Pancreas (tissue), 10 donors: Measurements from ENCODE around the gene FANCL. TPM values are rescaled to one million over a fixed set of nuclear protein-coding genes. Genes with fewer than 3 reads are reported as not detected.
"Not testable (repeated sequence)": the region's sequence is repeated elsewhere in the genome, so short reads cannot be mapped to it uniquely, and the experiment has no call there.

Experiments used
- ATAC-seq, 4 donors: fragments of 200-7000 bp; cut with Tn5 transposase; one replicate each; pipeline versions ENCODE4 v1.8.0 to v1.9.1; 2020; ENCODE audit warnings: mild to moderate bottlenecking in 4 of 4, moderate library complexity in 4 of 4
- DNase-seq, 6 donors: peaks; one replicate each; pipeline ENCODE4 v3.0.0-alpha.2; 2020
- FAIRE-seq: peaks from 2 replicates; lab custom pipeline; 2012; peaks lifted over from hg19 to GRCh38; lab: Jason Lieb, UNC
- H3K27ac ChIP-seq, 4 donors: fragments of 200-600 bp; sonication (generic); 1 replicate in 3 of 4; 2 replicates in 1 of 4; pipeline versions ENCODE4 v1.5.0 to v1.8.0; 2020
- H3K27me3 ChIP-seq, 4 donors: fragments of 200-600 bp; one replicate each; pipeline ENCODE4 v1.8.0; 2021
- H3K36me3 ChIP-seq, 3 donors: fragments of 200-600 bp; sonication (generic) in 1 of 3; one replicate each; pipeline versions ENCODE4 v1.5.0 to v1.8.0; 2020 to 2021
- H3K4me1 ChIP-seq, 3 donors: fragments of 200-600 bp; one replicate each; pipeline ENCODE4 v1.8.0; 2021
- H3K4me3 ChIP-seq, 4 donors: fragments of 200-600 bp; sonication (generic) in 2 of 4; one replicate each; pipeline versions ENCODE4 v1.5.0 to v1.8.0; 2020 to 2021
- H3K9me3 ChIP-seq, 4 donors: fragments of 200-600 bp; one replicate each; pipeline ENCODE4 v1.8.0; 2021
- WGBS, 2 donors: extraction: QIAGEN DNeasy Blood & Tissue Kit; methylation state at CpG; one replicate each; pipeline ENCODE4 v1.1.7; 2013; 5-methylcytosine and 5-hydroxymethylcytosine counted together
- intact Hi-C, 3 donors: fragments of 100-400 bp; cut with DNase I; formaldehyde crosslinking; loops; one replicate each; pipeline versions ENCODE4 v1.11.1 to v1.14.2; 2022
- polyA plus RNA-seq, 2 donors: library from polyadenylated mRNA; stranded (reverse); fragments of 200-250 nt; gene quantifications; one replicate each; pipeline ENCODE4 v1.2.3, GENCODE V29; 2013
- total RNA-seq, 6 donors: library from RNA; stranded (reverse); fragmentation: NEBNext Ultra II Directional in 4 of 6; extraction: Animal tissue kit (Norgen Biotek cat#: 25700) in 4 of 6; gene quantifications; one replicate each; pipeline versions ENCODE4 v1.2.1 to v1.2.4, GENCODE V29; 2021 to 2023
- TF ChIP-seq, protein P1 (sequence below), 4 donors: fragments of 200-600 bp; sonication (generic) in 3 of 4; IDR thresholded peaks; one replicate each; pipeline versions ENCODE4 v1.5.0 to v1.8.0; 2021; ENCODE audit warnings: antibody characterized with exemption in 4 of 4
- donor health status: healthy with polysubstance abuse.
- donor health status: DM: no; HTN: no; CAD: no; lungs with moderate emphysema.
- donor health status: DM: no; HTN: no; CAD: no.
- donor health status: control.
- donor health status: control.
- donor health status: Bipolar disorder and iron deficiency.
- donor health status: DM: yes; HTN: yes; CAD: no.
- donor health status: DM: no; HTN: no; CAD: no.
- donor health status: DM: no; HTN: no; CAD: no.
- donor health status: DM: yes; HTN: yes; CAD: no.

FANCL gene
- total and polyA plus RNA-seq, 8 donors: 9.0 to 25.8 (median 12.6) TPM

DNA sequence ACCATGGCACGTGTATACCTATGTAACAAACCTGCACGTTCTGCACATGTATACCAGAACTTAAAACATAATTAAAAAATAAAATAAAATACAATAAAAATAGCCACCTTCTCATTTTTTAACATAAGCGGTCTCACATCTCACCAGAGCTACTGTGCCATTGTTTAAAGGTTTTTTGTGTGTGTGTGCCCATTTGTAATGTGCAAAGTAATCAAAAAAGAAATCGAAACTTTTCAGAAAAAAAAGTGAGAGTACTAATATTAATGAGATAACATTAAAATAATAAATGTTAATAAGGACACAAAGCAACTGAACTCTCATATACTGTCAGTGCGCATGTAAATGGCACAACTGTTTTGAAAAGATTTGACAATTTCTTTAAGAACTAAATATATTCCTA, 60.5 kb downstream of the FANCL start:
- 97 to 98% methylated on average over 5 of the region's 5 CpGs for WGBS, 2 donors
- no peak overlapping the region for H3K27ac ChIP-seq
- H3K27me3 ChIP-seq: no peaks in the 10 kb centered on the region
- no peaks in the 10 kb centered on the region for H3K36me3 ChIP-seq
- FAIRE-seq: no peak
- H3K9me3 ChIP-seq: no peaks in the 10 kb centered on the region
- H3K4me1 ChIP-seq: no peaks in the 10 kb centered on the region
- intact Hi-C loops: no loop called here
- ATAC-seq: no peak
- TF ChIP-seq, protein P1, sequence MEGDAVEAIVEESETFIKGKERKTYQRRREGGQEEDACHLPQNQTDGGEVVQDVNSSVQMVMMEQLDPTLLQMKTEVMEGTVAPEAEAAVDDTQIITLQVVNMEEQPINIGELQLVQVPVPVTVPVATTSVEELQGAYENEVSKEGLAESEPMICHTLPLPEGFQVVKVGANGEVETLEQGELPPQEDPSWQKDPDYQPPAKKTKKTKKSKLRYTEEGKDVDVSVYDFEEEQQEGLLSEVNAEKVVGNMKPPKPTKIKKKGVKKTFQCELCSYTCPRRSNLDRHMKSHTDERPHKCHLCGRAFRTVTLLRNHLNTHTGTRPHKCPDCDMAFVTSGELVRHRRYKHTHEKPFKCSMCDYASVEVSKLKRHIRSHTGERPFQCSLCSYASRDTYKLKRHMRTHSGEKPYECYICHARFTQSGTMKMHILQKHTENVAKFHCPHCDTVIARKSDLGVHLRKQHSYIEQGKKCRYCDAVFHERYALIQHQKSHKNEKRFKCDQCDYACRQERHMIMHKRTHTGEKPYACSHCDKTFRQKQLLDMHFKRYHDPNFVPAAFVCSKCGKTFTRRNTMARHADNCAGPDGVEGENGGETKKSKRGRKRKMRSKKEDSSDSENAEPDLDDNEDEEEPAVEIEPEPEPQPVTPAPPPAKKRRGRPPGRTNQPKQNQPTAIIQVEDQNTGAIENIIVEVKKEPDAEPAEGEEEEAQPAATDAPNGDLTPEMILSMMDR (IDR thresholded peaks at IDR 0.05): no peak
- DNase-seq: no peak
- no peak overlapping the region for H3K4me3 ChIP-seq

DNA sequence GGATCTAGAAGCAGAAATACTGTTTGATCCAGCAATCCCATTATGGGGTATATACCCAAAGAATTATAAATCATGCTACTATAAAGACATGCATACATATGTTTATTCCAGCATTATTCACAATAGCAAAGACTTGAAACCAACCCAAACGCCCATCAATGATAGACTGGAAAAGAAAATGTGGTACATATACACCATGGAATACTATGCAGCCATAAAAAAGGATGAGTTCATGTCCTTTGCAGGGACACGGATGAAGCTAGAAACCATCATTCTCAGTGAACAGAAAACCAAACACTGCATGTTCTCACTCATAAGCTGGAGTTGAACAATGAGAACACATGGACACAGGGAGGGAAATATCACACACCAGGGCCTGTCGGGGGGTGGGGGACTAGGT, 61.0 kb downstream of the FANCL start:
- not testable (repeated sequence) for H3K27ac ChIP-seq, FAIRE-seq

DNA sequence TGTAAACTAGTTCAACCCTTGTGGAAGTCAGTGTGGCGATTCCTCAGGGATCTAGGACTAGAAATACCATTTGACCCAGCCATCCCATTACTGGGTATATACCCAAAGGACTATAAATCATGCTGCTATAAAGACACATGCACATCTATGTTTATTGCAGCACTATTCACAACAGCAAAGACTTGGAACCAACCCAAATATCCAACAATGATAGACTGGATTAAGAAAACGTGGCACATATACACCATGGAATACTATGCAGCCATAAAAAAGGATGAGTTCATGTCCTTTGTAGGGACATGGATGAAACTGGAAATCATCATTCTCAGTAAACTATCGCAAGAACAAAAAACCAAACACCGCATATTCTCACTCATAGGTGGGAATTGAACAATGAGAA, 63.9 kb downstream of the FANCL start:
- H3K4me1 ChIP-seq, H3K4me3 ChIP-seq, H3K27ac ChIP-seq, H3K9me3 ChIP-seq, H3K36me3 ChIP-seq, FAIRE-seq, DNase-seq, H3K27me3 ChIP-seq, ATAC-seq, intact Hi-C loops: not testable (repeated sequence)
- WGBS, 2 donors: 72 to 87% methylated on average over 2 of the region's 4 CpGs

More for the DNA sequence above, 61.0 kb downstream of the FANCL start:
- DNase-seq, H3K9me3 ChIP-seq, intact Hi-C loops, H3K4me3 ChIP-seq, H3K27me3 ChIP-seq, ATAC-seq, H3K36me3 ChIP-seq, H3K4me1 ChIP-seq: not testable (repeated sequence)
- 95 to 97% methylated on average over 3 of the region's 3 CpGs for WGBS, 2 donors

DNA sequence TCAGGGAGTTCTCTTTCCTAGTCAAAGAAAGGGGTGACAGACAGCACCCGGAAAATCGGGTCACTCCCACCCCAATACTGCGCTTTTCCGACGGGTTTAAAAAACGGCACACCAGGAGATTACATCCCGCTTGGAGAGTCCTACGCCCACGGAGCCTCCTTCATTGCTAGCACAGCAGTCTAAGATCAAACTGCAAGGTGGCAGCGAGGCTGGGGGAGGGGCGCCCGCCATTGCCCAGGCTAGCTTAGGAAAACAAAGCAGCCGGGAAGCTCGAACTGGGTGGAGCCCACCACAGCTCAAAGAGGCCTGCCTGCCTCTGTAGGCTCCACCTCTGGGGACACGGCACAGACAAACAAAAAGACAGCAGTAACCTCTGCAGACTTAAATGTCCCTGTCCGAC, 69.3 kb downstream of the FANCL start:
- DNase-seq: peak in 2 of 6 donors; percentile 6 to 12
- H3K9me3 ChIP-seq, H3K4me3 ChIP-seq, FAIRE-seq, H3K4me1 ChIP-seq, H3K36me3 ChIP-seq, ATAC-seq, H3K27ac ChIP-seq, H3K27me3 ChIP-seq, intact Hi-C loops: not testable (repeated sequence)
- WGBS, 2 donors: 95 to 96% methylated on average over 15 to 16 of the region's 16 CpGs

DNA sequence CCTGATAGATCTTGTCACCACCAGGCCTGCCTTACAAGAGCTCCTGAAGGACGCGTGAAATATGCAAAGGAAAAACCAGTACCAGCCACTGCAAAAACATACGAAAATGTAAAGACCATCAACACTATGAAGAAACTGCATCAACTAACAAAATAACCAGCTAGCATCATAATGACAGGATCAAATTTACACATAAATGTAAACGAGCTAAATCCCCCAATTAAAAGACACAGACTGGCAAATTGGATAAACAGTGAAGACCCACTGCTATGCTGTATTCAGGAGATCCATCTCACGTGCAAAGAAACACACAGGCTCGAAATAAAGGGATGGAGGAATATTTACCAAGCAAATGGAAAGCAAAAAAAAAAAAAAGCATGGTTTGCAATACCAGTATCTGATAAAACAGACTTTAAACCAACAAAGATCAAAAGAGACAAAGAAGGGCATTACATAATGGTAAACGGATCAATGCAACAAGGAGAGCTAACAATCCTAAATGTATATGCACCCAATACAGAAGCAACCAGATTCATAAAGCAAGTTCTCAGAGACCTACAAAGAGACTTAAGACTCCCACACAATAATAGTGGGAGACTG, 70.7 kb downstream of the FANCL start:
- H3K9me3 ChIP-seq, H3K27ac ChIP-seq, intact Hi-C loops, H3K4me3 ChIP-seq, H3K36me3 ChIP-seq, DNase-seq, H3K4me1 ChIP-seq, FAIRE-seq, H3K27me3 ChIP-seq, ATAC-seq: not testable (repeated sequence)
- 93 to 95% methylated on average over 7 of the region's 7 CpGs for WGBS, 2 donors

DNA sequence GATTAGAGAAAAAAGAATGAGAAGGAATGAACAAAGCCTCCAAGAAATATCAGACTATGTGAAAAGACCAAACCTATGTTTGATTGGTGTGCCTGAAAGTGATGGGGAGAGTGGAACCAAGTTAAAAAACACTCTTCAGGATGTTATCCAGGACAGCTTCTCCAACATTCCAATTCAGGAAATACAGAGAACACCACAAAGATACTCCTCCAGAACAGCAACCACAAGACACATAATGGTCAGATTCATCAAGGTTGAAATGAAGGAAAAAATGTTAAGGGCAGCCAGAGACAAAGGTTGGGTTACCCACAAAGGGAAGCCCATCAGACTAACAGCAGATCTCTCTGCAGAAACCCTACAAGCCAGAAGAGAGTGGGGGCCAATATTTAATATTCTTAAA, 71.3 kb downstream of the FANCL start:
- H3K9me3 ChIP-seq, H3K4me1 ChIP-seq, DNase-seq, FAIRE-seq, H3K4me3 ChIP-seq, intact Hi-C loops, H3K27me3 ChIP-seq, ATAC-seq, H3K36me3 ChIP-seq, H3K27ac ChIP-seq: not testable (repeated sequence)

GRCh38 chr2:58168130-58168529, 73.0 kb downstream of the FANCL start:
- peak in 2 of 6 donors; percentile 14 to 24 for DNase-seq
- ATAC-seq, H3K9me3 ChIP-seq, H3K36me3 ChIP-seq, H3K4me3 ChIP-seq, FAIRE-seq, H3K4me1 ChIP-seq, intact Hi-C loops, H3K27me3 ChIP-seq, H3K27ac ChIP-seq: not testable (repeated sequence)
- WGBS, 2 donors: 96 to 97% methylated on average over 6 of the region's 6 CpGs

GRCh38 chr2:58163913-58164312, 77.2 kb downstream of the FANCL start:
- H3K27ac ChIP-seq: no peak overlapping the region
- TF ChIP-seq, protein P1 (IDR thresholded peaks at IDR 0.05): no peak
- peaks cover 0 to 29% (median 6%) of the 10 kb centered on the region in 3 donors for H3K36me3 ChIP-seq
- no peaks in the 10 kb centered on the region for H3K27me3 ChIP-seq
- no peaks in the 10 kb centered on the region for H3K9me3 ChIP-seq
- H3K4me3 ChIP-seq: no peak overlapping the region
- 96% methylated on average over 3 of the region's 3 CpGs for WGBS, 2 donors
- DNase-seq (no peak), ATAC-seq (no peak), FAIRE-seq (peak; percentile 57)
- intact Hi-C loops: no loop called here
- H3K4me1 ChIP-seq: no peaks in the 10 kb centered on the region
